ENCODE results near the gene BID.

Gene BID

DNA sequence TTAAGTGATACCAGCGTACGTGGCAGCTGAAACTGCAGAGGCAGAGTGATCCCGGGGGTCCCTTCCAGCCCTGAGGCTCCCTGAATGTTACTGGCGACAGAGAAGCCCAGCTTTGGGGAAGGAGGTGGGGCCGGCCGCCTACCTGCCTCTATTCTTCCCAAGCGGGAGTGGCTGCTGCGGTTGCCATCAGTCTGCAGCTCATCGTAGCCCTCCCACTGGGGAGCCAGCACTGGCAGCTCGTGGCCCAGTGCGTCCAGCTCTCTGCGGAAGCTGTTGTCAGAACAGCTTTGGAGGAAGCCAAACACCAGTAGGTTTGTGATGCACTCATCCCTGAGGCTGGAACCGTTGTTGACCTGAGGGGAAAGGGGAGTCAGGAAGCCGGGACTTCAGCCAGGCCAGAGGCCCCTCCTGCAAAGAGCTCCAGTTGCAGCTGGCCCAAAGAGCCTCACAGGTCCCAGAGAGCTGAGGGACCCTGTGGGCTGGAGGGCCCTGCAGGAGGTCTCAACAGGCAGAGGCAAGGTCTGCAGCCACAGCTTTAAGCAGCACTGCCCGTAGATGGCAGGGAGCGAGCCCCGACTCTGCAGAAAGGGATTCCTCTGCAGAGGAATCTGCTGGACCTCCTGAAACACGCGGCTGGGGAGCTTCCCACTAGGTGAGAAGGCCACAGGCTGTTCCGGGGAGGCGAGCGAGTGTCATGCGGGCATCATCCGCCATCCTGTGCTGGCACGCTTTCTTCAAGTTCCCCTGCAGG, 30.4 kb downstream of the BID start:
- no peak for DNase-seq (ENCODE audit: low read depth, low spot score)
- H3K27ac ChIP-seq: no peak overlapping the region

DNA sequence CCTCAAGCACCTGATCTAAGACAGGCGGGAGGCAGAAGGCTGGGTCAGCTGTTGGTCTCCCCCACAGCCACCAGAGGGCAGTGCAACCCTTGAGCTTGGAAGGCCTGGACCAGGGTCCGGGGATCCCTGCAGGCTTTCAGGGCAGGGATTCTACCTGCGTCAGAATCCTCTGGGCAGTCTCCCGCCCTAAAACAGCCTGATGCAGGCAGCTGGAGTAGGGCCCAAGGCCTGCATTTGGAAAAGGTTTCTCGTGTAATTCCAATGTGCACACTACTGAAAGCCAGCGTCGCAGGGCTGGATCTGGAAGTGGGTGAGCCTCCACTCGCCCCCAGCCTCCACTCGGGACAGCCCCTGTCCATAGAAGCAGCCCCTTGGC, 31.8 kb downstream of the BID start:
- no peak for DNase-seq (ENCODE audit: low read depth, low spot score)
- H3K27ac ChIP-seq: no peak overlapping the region

DNA sequence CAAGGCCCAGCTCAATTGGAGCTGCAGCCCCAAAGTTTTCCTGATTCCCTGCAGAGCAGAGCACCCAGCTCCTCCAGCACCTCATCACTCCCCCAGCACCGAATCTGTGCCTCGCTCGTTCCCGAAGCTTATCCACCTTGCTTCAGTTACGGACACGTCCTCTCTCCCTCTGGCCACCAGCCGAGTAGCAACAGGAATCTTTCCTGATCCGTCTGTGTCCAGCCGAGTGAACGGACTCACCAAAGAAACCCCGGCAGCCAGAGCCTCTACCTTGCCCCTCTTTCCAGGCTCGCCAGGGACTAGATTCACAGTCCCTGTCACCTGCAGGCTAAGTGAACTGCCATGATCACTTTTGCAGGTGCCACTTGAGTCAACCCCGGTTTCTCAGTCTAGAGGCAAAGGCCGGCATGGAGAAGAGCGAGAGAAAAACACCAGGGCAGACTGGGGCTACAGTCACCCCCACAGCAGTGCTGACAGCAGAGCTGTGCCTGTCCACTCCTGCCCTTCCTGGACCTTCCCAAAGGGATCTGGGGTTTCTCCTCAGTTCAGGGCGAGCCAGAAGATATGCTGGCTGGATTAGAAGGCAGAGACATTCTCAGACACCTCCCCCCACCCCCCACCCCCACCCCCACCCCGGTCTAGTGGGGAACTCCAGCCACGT, 32.3 kb downstream of the BID start:
- DNase-seq (ENCODE audit: low read depth, low spot score): no peak
- H3K27ac ChIP-seq: no peak overlapping the region

GRCh38 chr22:17739196-17739975, 34.9 kb downstream of the BID start:
- no peak overlapping the region for H3K27ac ChIP-seq
- no peak for DNase-seq (ENCODE audit: low read depth, low spot score)

GRCh38 chr22:17738386-17739128, 35.7 kb downstream of the BID start:
- no peak overlapping the region for H3K27ac ChIP-seq
- DNase-seq (ENCODE audit: low read depth, low spot score): no peak

DNA sequence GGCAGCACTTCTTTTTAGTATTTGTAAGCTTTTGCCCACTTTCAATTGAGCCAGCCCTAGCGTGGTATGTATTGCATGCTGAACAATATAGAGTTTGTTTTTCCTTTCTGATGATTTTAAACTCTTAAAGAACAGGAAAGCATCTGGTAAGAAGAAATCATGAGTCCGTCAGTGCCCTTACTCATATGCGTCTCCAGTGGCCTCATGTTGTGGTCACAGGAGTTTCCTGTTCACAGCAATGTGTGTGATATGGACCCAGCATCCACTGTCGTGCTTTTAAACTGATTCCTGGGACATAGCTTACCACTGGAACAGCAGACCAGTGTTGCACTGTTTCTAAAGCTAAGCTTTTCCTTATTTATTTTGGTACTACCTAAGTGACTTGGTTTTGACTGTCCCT, 40.1 kb downstream of the BID start:
- no peak overlapping the region for H3K27ac ChIP-seq

DNA sequence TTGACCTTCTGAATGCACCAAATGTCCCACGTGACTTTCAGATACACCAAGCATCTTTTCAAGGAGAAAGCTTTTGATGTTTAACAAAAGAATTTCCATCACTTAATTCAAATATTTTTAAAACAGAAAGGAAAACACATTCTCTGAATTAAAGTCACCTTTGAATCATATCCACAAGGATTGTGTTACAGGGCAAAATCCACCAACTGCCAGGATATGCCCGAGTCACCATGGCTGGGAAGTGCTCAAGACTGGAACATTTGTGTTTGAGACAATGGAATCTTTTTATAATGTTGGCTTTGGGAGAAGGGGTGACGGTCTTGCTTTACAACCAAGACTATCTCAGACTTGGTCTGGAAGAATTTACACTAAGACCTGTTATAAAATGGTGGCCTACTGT, 40.8 kb downstream of the BID start:
- no peak for DNase-seq (ENCODE audit: low read depth, low spot score)
- no peak overlapping the region for H3K27ac ChIP-seq

More for the DNA sequence above, 40.1 kb downstream of the BID start:
- DNase-seq (ENCODE audit: low read depth, low spot score): no peak

DNA sequence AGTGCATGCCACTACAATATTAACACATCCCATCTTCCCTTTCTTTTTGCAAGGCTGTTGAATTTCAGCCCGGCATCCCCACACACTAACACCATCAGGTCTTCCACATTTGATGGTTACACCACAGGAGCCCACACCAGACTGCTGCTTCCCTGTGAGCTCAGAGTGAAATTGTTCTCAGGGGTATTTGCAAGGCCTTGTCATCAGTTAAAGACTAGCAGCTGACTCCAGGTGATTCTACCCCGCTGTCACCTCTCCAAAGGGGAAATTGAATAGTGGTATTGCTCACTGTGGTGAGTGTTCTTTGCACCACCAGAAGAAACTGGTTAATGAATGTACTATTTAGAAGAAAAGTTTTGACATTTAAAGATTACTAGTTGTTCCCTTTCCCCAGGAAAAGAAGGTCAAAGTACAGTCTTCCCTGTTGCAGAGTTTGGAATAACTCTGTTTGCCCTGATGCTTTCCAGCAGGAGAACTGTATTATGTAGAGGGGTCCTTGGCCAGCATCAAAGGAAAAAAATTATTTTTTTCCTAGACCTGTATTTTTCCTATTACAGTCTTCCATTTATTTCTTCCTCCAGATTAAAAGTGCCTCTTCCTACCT, 41.9 kb downstream of the BID start:
- no peak overlapping the region for H3K27ac ChIP-seq
- no peak for DNase-seq (ENCODE audit: low read depth, low spot score)

DNA sequence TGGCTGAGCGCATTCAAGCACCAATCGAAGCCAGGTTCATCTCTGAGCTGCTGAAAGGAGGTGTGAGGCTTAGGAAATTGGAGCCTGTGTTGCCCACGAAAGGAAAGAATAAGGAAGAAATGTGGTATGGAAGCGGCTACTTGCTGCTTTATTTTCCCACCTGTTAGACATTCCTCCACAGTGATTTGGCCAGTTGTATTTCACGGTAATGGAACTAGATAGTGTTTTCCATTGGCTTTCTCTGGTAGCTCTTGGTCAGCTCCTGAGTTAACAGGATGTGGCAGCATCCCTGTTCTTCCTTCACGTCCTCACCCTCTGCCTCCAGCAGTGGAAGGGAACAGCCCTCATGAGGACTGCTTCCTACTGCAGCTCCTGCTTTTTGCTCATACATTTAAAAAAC, 44.7 kb downstream of the BID start:
- H3K27ac ChIP-seq: no peak overlapping the region
- DNase-seq (ENCODE audit: low read depth, low spot score): no peak

DNA sequence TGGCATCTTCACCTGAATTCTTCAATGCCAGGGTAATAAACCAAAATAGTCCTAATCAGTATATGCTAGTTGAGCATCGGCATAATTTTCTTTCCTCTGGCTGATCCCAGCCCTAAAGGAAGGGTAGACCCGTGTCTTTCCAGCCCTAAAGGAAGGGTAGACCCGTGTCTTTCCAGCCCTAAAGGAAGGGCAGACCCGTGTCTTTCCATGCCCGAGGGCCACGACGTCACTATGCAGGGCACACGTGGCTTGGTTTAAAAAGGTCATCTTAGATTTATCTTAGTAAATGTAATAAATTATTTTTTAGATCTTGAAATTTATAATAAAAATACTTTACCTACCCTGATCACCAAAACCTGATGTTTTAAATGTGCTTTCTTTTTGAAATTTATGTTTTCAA, 45.5 kb downstream of the BID start:
- DNase-seq (ENCODE audit: low read depth, low spot score): no peak
- H3K27ac ChIP-seq: no peak overlapping the region

- no peak for DNase-seq (ENCODE audit: low read depth, low spot score)
- no peak overlapping the region for H3K27ac ChIP-seq
These were observed 47.1 kb downstream of the BID start for GRCh38 chr22:17726928-17727897.

- DNase-seq (ENCODE audit: low read depth, low spot score): no peak
- H3K27ac ChIP-seq: no peak overlapping the region
These were observed 48.0 kb downstream of the BID start for GRCh38 chr22:17726006-17726927.

DNA sequence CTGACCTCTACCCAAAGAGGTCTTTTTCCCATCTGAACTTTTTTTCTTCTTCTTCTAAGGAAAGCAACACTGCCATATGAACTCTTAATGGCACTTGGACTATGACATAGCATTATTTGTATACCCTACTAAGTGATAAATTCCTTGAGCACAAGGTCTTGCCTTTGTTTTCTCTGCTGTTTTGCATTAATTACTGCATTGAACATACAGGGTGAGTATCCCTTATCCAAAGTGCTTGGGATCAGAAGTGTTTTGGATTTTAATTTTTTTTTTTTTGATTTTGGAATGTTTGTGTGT, 48.8 kb downstream of the BID start:
- no peak overlapping the region for H3K27ac ChIP-seq
- DNase-seq (ENCODE audit: low read depth, low spot score): no peak

DNA sequence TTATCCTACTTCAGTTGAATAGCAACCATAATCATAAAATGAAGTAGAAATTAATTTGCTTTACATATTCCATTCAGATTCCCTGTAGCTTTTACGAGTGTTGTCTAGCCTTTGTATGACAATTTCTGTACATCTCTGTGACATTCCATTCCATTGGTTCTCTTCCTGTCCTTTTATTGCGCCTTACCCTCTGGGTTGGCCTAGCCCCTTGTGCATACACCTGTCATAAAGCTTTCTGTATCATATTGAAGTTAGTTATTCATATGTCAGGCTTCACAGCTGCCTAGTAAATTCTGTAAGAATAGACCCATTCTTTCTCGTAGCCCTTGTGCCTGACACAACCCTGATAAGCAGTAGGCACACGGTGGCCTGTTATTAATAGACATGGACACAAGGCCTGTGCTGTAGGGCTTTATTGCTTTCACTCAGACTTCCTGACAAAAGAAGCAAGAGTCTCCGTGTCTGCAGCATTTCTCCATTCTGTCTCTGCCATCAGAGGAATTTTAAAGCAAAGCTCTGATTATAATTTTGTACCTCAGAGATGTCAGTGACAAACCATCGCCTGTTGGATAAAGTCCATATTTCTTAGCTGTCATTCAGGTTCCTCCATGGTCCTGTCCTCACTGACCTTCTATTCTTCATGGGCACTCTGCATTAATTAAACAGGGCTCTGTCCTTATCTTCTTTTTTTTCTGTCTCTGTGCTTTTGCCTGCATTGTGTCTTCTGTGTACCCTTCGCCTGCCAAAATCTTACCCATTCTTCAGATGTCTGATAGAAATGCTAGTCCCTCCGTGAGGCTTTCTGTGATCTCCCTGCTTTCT, 49.4 kb downstream of the BID start:
- DNase-seq (ENCODE audit: low read depth, low spot score): no peak
- H3K27ac ChIP-seq: no peak overlapping the region

DNA sequence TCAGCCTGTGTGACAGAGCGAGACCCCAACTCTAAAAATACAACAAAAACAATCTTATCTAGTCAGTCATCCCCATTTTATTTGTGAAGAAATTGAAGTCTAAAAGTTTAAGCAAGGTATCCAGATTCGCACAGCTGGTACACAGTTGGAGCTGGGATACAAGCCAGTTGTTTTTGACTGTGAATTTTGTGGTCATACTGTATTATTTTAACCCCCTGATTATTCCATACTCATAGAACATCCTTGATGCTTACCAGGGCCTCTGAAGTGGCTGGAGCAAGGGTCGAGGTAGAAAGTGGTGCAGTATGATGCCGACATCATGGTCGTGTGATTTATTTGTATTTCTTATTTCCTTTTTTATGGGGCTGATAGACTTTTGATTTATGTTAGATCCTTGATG, 50.0 kb downstream of the BID start:
- no peak for DNase-seq (ENCODE audit: low read depth, low spot score)
- no peak overlapping the region for H3K27ac ChIP-seq

DNA sequence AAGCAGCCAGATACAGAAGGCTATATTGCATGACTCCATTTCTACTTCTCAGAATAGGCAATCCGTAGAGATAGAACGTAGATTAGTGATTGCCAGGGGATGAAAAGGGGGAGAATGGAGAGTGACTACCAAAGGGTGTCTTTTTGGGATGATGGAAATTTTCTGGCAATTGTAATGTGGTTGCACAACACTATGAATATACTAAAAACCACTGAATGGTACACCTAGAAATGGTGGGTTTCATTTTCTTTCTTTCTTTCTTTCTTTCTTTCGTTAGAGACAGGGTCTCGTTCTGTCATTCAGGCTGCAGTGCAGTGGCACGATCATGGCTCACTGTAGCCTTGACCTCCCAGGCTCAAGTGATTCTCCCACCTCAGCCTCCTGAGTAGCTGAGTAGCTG, 54.4 kb downstream of the BID start:
- no peak overlapping the region for H3K27ac ChIP-seq
- no peak for DNase-seq (ENCODE audit: low read depth, low spot score)

GRCh38 chr22:17717708-17718107, 56.6 kb downstream of the BID start:
- no peak overlapping the region for H3K27ac ChIP-seq
- no peak for DNase-seq (ENCODE audit: low read depth, low spot score)

DNA sequence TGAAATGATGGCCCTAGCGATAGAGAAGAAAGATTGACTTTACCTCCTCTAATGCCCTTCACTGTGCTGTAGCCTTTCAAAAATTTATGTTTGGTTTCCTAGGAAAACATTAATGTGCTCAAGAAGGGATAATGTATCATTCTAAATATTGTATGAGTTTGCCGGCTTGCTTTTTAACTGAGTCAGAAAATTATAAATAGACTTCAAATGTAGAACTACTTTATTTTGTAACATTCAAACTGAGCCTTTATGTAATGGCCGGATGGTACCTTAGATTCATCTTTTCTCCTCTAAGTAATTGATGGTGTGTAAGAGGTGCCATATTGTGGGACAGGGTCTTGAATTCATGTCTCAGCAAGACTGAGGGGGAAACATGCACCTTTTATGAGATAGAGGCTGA, 57.7 kb downstream of the BID start:
- DNase-seq (ENCODE audit: low read depth, low spot score): no peak
- no peak overlapping the region for H3K27ac ChIP-seq

Measured in epithelial cell of prostate (primary cell).